ENCODE results near the gene SPACA6.

GRCh38 chr19:51709575-51709974 is 16.4 kb downstream of the SPACA6 start:
- TF ChIP-seq TAF1 (IDR thresholded peaks at IDR 0.05; ENCODE audit: borderline replicate concordance, low read depth, low read length) = no peak
- no peak for TF ChIP-seq POLR2AphosphoS5 (IDR thresholded peaks at IDR 0.05; ENCODE audit: low read depth, low read length)

Measured in GM12892 (cell line).